H9 (cell line): ENCODE data around the gene OR10A3. TPM values are rescaled to one million over a fixed set of nuclear protein-coding genes. Genes with fewer than 3 reads are reported as not detected.

Experiments used
- DNase-seq: peaks from one replicate; pipeline ENCODE4 v3.0.0-alpha.2; 2017
- H2AFZ ChIP-seq: one replicate; pipeline ENCODE4 v1.6.1; 2013; ENCODE audit warnings: mild to moderate bottlenecking, low read length, control low read depth, moderate library complexity
- H2AK5ac ChIP-seq: 2 replicates; pipeline ENCODE4 v1.6.1; 2013; ENCODE audit warnings: low read length, control low read depth, mixed read lengths; ENCODE audit not compliant: insufficient read length
- H2BK120ac ChIP-seq: one replicate; pipeline ENCODE4 v1.6.1; 2013; ENCODE audit warnings: low read depth, mild to moderate bottlenecking, low read length, control low read depth, inconsistent platforms; ENCODE audit not compliant: poor library complexity, severe bottlenecking
- H2BK12ac ChIP-seq: 2 replicates; pipeline ENCODE4 v1.6.1; 2013; ENCODE audit warnings: low read length, control low read depth, mixed read lengths, low read depth; ENCODE audit not compliant: insufficient read length
- H2BK15ac ChIP-seq: 2 replicates; pipeline ENCODE4 v1.6.1; 2013; ENCODE audit warnings: low read depth, low read length, control low read depth
- H2BK20ac ChIP-seq: one replicate; pipeline ENCODE4 v1.6.1; 2013; ENCODE audit warnings: low read depth, mild to moderate bottlenecking, low read length, control low read depth, inconsistent platforms; ENCODE audit not compliant: poor library complexity, severe bottlenecking
- H2BK5ac ChIP-seq: 2 replicates; pipeline ENCODE4 v1.6.1; 2013; ENCODE audit warnings: low read length, control low read depth, mixed read lengths; ENCODE audit not compliant: insufficient read length
- H3K14ac ChIP-seq: 2 replicates; pipeline ENCODE4 v1.6.1; 2013; ENCODE audit warnings: low read length, control low read depth; ENCODE audit not compliant: insufficient read depth
- H3K18ac ChIP-seq: 2 replicates; pipeline ENCODE4 v1.6.1; 2013; ENCODE audit warnings: low read depth, mild to moderate bottlenecking, mixed read lengths, low read length, control low read depth; ENCODE audit not compliant: insufficient read length
- H3K23ac ChIP-seq: 2 replicates; pipeline ENCODE4 v1.6.1; 2013; ENCODE audit warnings: low read length, control low read depth, mixed read lengths, low read depth; ENCODE audit not compliant: insufficient read length
- H3K23me2 ChIP-seq: 2 replicates; pipeline ENCODE4 v1.6.1; 2013; ENCODE audit warnings: low read depth, mild to moderate bottlenecking, mixed read lengths, low read length, control low read depth; ENCODE audit not compliant: insufficient read length, poor library complexity, severe bottlenecking
- H3K27ac ChIP-seq: 2 replicates; pipeline ENCODE4 v1.5.1; 2013; ENCODE audit warnings: low read length, control low read depth, mixed read lengths, low read depth; ENCODE audit not compliant: insufficient read length
- H3K27me3 ChIP-seq: 2 replicates; pipeline ENCODE4 v1.6.1; 2013; ENCODE audit warnings: low read length, control low read depth, inconsistent platforms; ENCODE audit not compliant: insufficient read depth
- H3K4ac ChIP-seq: 2 replicates; pipeline ENCODE4 v1.6.1; 2013; ENCODE audit warnings: low read depth, mild to moderate bottlenecking, control low read depth, inconsistent platforms, low read length, moderate library complexity
- H3K4me1 ChIP-seq: 2 replicates; pipeline ENCODE4 v1.6.1; 2013; ENCODE audit warnings: low read length, control low read depth, inconsistent platforms; ENCODE audit not compliant: insufficient read depth
- H3K4me2 ChIP-seq: 2 replicates; pipeline ENCODE4 v1.6.1; 2013; ENCODE audit warnings: low read length, control low read depth, mixed read lengths; ENCODE audit not compliant: insufficient read length, insufficient read depth
- H3K56ac ChIP-seq: 2 replicates; pipeline ENCODE4 v1.6.1; 2013; ENCODE audit warnings: low read depth, mild to moderate bottlenecking, mixed read lengths, low read length, control low read depth; ENCODE audit not compliant: insufficient read length
- H3K79me1 ChIP-seq: 2 replicates; pipeline ENCODE4 v1.6.1; 2013; ENCODE audit warnings: low read depth, mild to moderate bottlenecking, moderate library complexity, low read length, control low read depth, inconsistent platforms; ENCODE audit not compliant: insufficient read depth, poor library complexity, severe bottlenecking
- H3K79me2 ChIP-seq: 2 replicates; pipeline ENCODE4 v1.6.1; 2013; ENCODE audit warnings: low read length, control low read depth, inconsistent platforms; ENCODE audit not compliant: insufficient read depth
- H3K9ac ChIP-seq: 2 replicates; pipeline ENCODE4 v1.6.1; 2013; ENCODE audit warnings: low read length, control low read depth, mixed read lengths; ENCODE audit not compliant: insufficient read length; ENCODE audit errors: extremely low read depth
- H3K9me3 ChIP-seq: one replicate; pipeline ENCODE4 v1.6.1; 2013; ENCODE audit warnings: low read depth, low read length, inconsistent platforms; ENCODE audit not compliant: control insufficient read depth
- H3T11ph ChIP-seq: one replicate; pipeline ENCODE4 v1.6.1; 2013; ENCODE audit warnings: mild to moderate bottlenecking, low read length, control low read depth, inconsistent platforms
- H4K20me1 ChIP-seq: one replicate; pipeline ENCODE4 v1.6.1; 2013; ENCODE audit not compliant: control insufficient read depth, insufficient read length, insufficient read depth
- H4K5ac ChIP-seq: 2 replicates; pipeline ENCODE4 v1.6.1; 2013; ENCODE audit warnings: low read depth, mild to moderate bottlenecking, mixed read lengths, low read length, control low read depth; ENCODE audit not compliant: insufficient read length
- H4K8ac ChIP-seq: replicated peaks from 2 replicates; pipeline ENCODE4 v1.6.1; 2013; ENCODE audit warnings: low read length, control low read depth, mixed read lengths, low read depth; ENCODE audit not compliant: insufficient read length
- H4K91ac ChIP-seq: 2 replicates; pipeline ENCODE4 v1.6.1; 2013; ENCODE audit warnings: low read depth, mild to moderate bottlenecking, moderate library complexity, mixed read lengths, low read length, control low read depth; ENCODE audit not compliant: insufficient read length
- H3K27ac Mint-ChIP-seq, 3 experiments: 2 replicates in 2 of 3; 3 replicates in 1 of 3; pipeline ENCODE4 v1.8.0; 2020 to 2021; ENCODE audit warnings: mixed read lengths in 3 of 3, mild to moderate bottlenecking in 1 of 3, moderate library complexity in 1 of 3
- H3K27me3 Mint-ChIP-seq: 2 replicates; pipeline ENCODE4 v1.8.0; 2021; ENCODE audit warnings: low read depth, mild to moderate bottlenecking, moderate library complexity, mixed read lengths
- H3K36me3 Mint-ChIP-seq, 3 experiments: 2 replicates in 2 of 3; 3 replicates in 1 of 3; pipeline ENCODE4 v1.8.0; 2020 to 2021; ENCODE audit warnings: low read depth in 3 of 3, mixed read lengths in 3 of 3; ENCODE audit not compliant: insufficient read depth in 1 of 3
- H3K4me1 Mint-ChIP-seq, 2 experiments: 2 replicates each; pipeline ENCODE4 v1.8.0; 2020; ENCODE audit warnings: mixed read lengths in 2 of 2
- H3K4me3 Mint-ChIP-seq, 2 experiments: 2 replicates in 1 of 2; 3 replicates in 1 of 2; pipeline ENCODE4 v1.8.0; 2020 to 2021; ENCODE audit warnings: mild to moderate bottlenecking in 2 of 2, mixed read lengths in 2 of 2, moderate library complexity in 1 of 2
- H3K9me3 Mint-ChIP-seq, 2 experiments: 2 replicates in 1 of 2; 3 replicates in 1 of 2; pipeline ENCODE4 v1.8.0; 2020; ENCODE audit warnings: mild to moderate bottlenecking in 2 of 2, mixed read lengths in 2 of 2, moderate library complexity in 1 of 2
- CTCF ChIP-seq: fragments of 200-600 bp; sonication (generic); conservative IDR thresholded peaks from 3 replicates; pipeline ENCODE4 v1.8.0; 2021; ENCODE audit warnings: antibody characterized with exemption, mild to moderate bottlenecking
- WGBS: extraction: QIAGEN DNeasy Blood & Tissue Kit; methylation state at CpG from one replicate; pipeline ENCODE4 v1.1.7; 2013; ENCODE audit warnings: missing lambda C conversion rate, low lambda C conversion rate, mixed read lengths; ENCODE audit not compliant: insufficient read length; ENCODE audit errors: extremely low coverage; 5-methylcytosine and 5-hydroxymethylcytosine counted together
- total RNA-seq: library from RNA; stranded (reverse); gene quantifications from 2 replicates; pipeline ENCODE4 v1.2.1, GENCODE V29; 2021

OR10A3 gene
- total RNA-seq, 1 experiment from 2014 or later: not detected

DNA sequence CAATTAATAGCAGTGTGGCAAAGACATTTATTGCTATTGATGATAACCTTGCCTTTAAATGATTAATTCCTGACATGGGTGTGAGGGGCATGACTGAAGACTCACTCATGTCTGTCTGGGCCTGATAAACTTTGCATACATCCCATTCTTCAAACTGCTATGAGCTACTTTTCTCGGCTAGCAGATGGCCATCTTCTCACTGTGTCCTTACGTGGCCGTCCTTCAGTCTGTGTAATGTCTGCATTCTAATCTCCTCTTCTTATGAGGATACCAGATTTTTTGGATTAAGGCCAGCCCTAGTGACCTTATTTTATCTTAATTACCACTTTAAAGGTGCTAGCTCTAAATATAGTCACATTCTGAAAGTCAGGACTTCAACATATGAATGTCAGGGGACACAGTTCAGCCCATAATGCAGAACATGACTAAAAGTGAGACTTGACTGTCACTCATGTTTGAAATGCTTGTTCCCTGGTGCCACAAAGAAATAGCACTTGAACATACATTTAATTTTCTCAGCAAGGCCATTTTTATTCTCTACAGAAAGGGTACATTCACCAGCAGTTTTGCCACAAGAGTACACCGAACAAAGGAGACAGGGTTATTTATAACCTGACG lies 42.7 kb downstream of the OR10A3 start:
- Histone ChIP-seq H4K8ac (no peak overlapping the region), H3T11ph (no peak overlapping the region), H3K4me2 (no peak overlapping the region), H2BK5ac (no peak overlapping the region), H3K18ac (no peak overlapping the region), H3K14ac (no peak overlapping the region), H3K23me2 (no peaks in the 10 kb centered on the region), H3K4me1 (no peaks in the 10 kb centered on the region), H3K79me2 (no peaks in the 10 kb centered on the region), H2BK20ac (no peak overlapping the region), H3K56ac (no peak overlapping the region), H2BK15ac (no peak overlapping the region), H4K20me1 (peaks cover 3% of the 10 kb centered on the region), H3K9me3 (no peaks in the 10 kb centered on the region), H2BK120ac (no peak overlapping the region), H3K23ac (no peak overlapping the region), H3K4ac (no peak overlapping the region), H4K91ac (no peak overlapping the region), H3K79me1 (no peaks in the 10 kb centered on the region), H3K27me3 (no peaks in the 10 kb centered on the region), H3K9ac (no peak overlapping the region), H4K5ac (no peak overlapping the region), H2BK12ac (no peak overlapping the region), H2AFZ (no peak overlapping the region), H3K27ac (no peak overlapping the region), H2AK5ac (no peak overlapping the region)
- peaks cover 3% of the 10 kb centered on the region; the same call in 1 of the 2 replicates for H3K27me3 Mint-ChIP-seq
- WGBS: no CpG with 5 or more reads among the region's 5 CpGs
- no peak overlapping the region for H3K27ac Mint-ChIP-seq
- no peak for DNase-seq
- no peak for TF ChIP-seq CTCF
- H3K4me3 Mint-ChIP-seq: no peak overlapping the region; a peak in 1 of 5 replicates
- H3K36me3 Mint-ChIP-seq: peaks cover 0 to 10% (median 0%) of the 10 kb centered on the region in 3 experiments; a peak in 2 of 7 replicates
- peaks cover 7 to 20% of the 10 kb centered on the region in 2 experiments for H3K4me1 Mint-ChIP-seq
- H3K9me3 Mint-ChIP-seq: peaks cover 3 to 5% of the 10 kb centered on the region in 2 experiments; a peak in 4 of 5 replicates
